Prostate gland (tissue), 2 donors: ENCODE results near the gene TMEM222. TPM values are rescaled to one million over a fixed set of nuclear protein-coding genes. Genes with fewer than 3 reads are reported as not detected.

ENCODE experiments used
- small RNA-seq, 2 donors: library from RNA; depleted of rRNA; stranded (forward); fragments of <200 nt; gene quantifications; one replicate each; pipeline ENCODE3, GENCODE V24; 2016
- total RNA-seq, 2 donors: library from RNA; depleted of rRNA; stranded (reverse); fragments of >200 nt; gene quantifications; one replicate each; pipeline ENCODE4 v1.1.0, GENCODE V29; 2016

Gene TMEM222
- total RNA-seq, 2 donors from 2014 or later = 49.6 to 59.5 TPM

Small RNA genes within 50 kb of the gene (small RNA-seq; reads per million reads assigned to genes)
- 0 reads per million in 2 donors for gene RNU6-48P

Other genes starting within 250 kb of the TMEM222 start
- gene SLC9A1, start 167.0 kb upstream of the TMEM222 start, total RNA-seq = 10 to 100 TPM; 22.9 to 30.4 TPM
- gene WDTC1, start 87.5 kb upstream of the TMEM222 start, total RNA-seq = 10 to 100 TPM; 45.1 to 56.1 TPM
- gene SYTL1, start 19.9 kb downstream of the TMEM222 start, total RNA-seq = 100 to 1,000 TPM in 1 of 2 donors, 10 to 100 TPM in 1; 94.7 to 217 TPM
- 10 to 100 TPM; 38.6 to 60.7 TPM for gene MAP3K6, start 44.8 kb downstream of the TMEM222 start, total RNA-seq
- gene FCN3, start 52.7 kb downstream of the TMEM222 start, total RNA-seq = 10 to 100 TPM in 1 of 2 donors, under 1 TPM in 1; 0.82 to 15.6 TPM
- 1 to 10 TPM; 1.8 to 3.6 TPM for gene CD164L2, start 61.2 kb downstream of the TMEM222 start, total RNA-seq
- under 1 TPM; 0.14 to 0.57 TPM for gene GPR3, start 70.5 kb downstream of the TMEM222 start, total RNA-seq
- 10 to 100 TPM; 42.0 to 63.6 TPM for gene WASF2, start 168.0 kb downstream of the TMEM222 start, total RNA-seq